ENCODE data around the gene HAUS6.
"Not testable (repeated sequence)": the region's sequence is repeated elsewhere in the genome, so short reads cannot be mapped to it uniquely, and the experiment has no call there.

HAUS6 gene

DNA sequence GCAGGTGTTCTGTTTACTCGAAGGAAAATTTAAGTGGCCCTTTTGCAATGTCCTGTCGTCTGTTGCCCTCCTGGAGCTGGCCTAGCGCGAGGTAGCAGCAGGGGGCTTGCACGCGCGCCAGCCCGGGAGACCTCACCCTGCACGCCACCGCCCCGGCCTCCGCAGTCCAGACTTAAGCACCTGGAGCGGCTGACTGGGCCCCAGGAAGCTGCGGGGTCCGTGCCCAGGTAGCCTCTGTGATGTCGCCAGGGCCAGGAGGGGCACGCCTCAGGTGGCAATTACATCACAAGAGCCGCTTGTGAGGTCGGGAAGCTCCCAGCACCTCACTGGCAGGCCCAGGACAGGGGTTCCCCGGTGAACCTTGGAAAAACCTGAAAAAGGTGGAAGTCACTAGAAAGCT, 69.7 kb downstream of the HAUS6 start, which contains the start of gene SAXO1:
SAXO1 (minus strand) TSS at position 195 of the 400 bp plus-strand sequence. CDS start 301 bp downstream, outside the sequence.
- DNase-seq (ENCODE audit: low read depth), result no peak

DNA sequence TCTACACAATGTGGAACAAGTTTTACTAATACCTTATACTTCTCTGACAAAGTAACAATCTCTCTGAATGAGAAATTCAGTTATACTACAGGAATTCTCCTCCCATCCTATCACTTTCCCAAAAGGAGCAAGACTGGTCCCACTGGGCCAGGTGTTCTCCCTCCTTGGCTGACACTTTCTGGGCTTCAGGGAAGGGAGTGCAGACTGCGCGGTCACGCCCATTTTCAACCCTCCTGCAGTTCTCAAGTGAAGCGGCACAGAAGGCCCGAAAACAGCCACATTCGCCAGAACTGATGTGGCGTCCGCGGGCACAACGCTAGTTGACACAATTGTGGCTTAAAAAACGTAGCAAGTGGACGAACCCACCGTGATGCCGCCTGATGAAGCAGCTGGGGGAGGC, 70.3 kb downstream of the HAUS6 start:
- DNase-seq (ENCODE audit: low read depth), result no peak

DNA sequence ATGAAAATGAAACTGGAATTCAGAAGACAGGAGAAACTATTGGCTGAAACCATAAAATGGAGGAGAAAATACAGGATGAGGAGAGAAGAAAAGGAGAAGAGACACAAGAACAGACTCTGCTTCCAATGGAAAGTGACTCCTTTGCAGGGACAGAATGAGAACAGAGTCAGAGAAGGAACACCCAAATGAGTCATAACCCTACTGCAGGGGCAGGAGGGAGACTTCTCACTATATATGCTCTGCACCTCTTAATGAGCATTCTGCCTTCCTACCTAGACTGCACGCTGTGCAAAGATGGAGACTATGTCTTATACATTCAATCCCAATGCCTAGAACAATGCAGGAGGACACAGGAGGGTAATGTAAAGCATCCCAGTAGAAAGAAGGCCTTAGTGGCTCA, 71.8 kb downstream of the HAUS6 start:
- no peak for DNase-seq (ENCODE audit: low read depth)

GRCh38 chr9:19028835-19029451, 73.8 kb downstream of the HAUS6 start:
- no peak for DNase-seq (ENCODE audit: low read depth)

- no peak for DNase-seq (ENCODE audit: low read depth)
Measured at GRCh38 chr9:19027825-19028224, 74.9 kb downstream of the HAUS6 start.

GRCh38 chr9:19026375-19026774, 76.3 kb downstream of the HAUS6 start:
- no peak for DNase-seq (ENCODE audit: low read depth)

- no peak for DNase-seq (ENCODE audit: low read depth)
Measured at GRCh38 chr9:19023078-19023477, 79.6 kb downstream of the HAUS6 start.

GRCh38 chr9:19022206-19022605, 80.5 kb downstream of the HAUS6 start:
- no peak for DNase-seq (ENCODE audit: low read depth)

GRCh38 chr9:19021649-19022048, 81.1 kb downstream of the HAUS6 start:
- DNase-seq (ENCODE audit: low read depth), result not testable (repeated sequence)

GRCh38 chr9:19020886-19021455, 81.7 kb downstream of the HAUS6 start:
- DNase-seq (ENCODE audit: low read depth), result no peak

- no peak for DNase-seq (ENCODE audit: low read depth)
Measured at GRCh38 chr9:19018201-19018600, 84.5 kb downstream of the HAUS6 start.

GRCh38 chr9:19009391-19009965, 93.2 kb downstream of the HAUS6 start:
- no peak for DNase-seq (ENCODE audit: low read depth)

All from T-helper 22 cell (primary cell).